HG02798 (cell line): ENCODE results near the gene IFT22.
"Not testable (repeated sequence)": the region's sequence is repeated elsewhere in the genome, so short reads cannot be mapped to it uniquely, and the experiment has no call there.

ENCODE experiments used
- ATAC-seq: cut with Tn5 transposase; IDR thresholded peaks from one replicate; pipeline ENCODE4 v1.9.1; 2021; ENCODE audit warnings: mild to moderate bottlenecking; ENCODE audit not compliant: unreplicated experiment, poor library complexity

Gene IFT22

DNA sequence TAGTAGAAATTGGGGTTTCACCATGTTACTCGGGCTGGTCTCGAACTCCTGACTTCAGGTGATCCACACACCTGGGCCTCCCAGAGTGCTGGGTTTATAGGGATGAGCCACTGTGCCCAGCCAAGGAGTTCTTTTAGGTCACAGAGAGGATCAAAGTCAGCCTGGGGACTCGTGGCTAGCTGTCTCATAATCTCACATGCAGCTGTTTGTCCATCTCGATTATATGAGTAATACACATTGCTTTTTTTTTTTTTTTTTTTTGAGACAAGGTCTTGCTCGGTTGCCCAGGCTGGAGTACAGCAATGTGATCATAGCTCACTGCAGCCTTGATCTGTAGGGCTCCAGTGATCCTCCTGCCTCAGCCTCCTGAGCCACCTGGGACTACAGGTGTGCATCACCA lies 2.2 kb downstream of the IFT22 start:
- no peak for ATAC-seq

DNA sequence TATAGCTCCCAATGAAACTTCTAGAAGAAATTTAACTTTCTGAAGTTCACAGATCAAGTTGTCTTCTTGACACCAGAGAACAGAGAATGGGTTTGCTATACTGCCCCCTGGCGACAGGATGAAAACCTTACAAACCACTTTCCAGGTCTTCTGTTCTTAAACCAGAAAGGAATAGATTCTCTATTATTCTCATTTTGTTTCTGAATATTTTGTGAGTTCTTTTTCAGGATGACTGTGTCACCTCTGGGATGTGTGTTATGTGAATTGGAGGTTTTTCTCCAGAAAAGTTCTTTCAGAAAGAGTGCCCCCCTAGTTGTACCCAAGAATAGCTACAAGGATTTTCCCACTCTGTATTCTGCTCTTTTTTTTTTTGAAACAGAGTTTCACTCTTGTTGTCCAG lies 6.3 kb downstream of the IFT22 start:
- no peak for ATAC-seq

DNA sequence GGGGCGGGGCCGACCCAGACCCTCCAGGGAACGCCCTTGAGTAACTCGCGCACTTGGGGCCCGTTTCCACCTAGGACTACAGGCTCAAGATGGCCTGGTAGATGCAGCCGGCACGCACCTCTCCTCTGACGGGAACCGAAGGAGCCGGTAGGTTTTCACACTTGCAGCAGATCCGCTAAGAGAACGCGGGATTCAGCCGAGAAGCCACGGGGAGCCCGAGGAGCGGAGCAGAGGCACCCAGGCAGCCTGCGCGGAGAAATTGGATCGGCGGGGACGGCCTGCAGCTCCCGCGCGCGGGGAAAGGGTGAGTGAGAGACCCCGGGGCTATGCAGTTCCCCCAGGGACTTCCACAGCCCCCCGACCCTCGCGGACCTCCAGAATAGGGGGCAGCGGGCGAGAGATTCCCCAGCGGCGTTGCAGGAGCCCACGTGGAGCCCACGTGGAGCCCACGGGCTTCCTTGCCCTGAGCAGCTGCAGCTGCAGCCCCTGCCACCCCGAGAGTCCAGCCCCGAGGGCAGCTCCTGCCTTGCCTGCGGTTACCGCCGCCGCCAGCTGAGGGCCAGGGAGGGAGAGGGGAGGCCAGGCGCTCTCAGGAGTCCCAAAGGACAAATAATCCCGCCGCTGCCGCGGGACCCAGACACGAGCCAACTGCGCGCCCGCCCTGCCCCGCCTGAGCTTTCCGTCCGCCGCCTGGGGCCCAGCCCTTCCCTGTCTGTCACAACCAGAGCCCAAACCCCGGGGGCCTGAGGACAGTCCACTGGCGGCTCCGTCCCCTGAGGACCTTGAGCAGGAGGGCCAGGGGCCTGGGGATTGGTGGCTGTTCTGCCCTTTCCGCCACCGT lies 13.1 kb downstream of the IFT22 start:
- no peak for ATAC-seq

DNA sequence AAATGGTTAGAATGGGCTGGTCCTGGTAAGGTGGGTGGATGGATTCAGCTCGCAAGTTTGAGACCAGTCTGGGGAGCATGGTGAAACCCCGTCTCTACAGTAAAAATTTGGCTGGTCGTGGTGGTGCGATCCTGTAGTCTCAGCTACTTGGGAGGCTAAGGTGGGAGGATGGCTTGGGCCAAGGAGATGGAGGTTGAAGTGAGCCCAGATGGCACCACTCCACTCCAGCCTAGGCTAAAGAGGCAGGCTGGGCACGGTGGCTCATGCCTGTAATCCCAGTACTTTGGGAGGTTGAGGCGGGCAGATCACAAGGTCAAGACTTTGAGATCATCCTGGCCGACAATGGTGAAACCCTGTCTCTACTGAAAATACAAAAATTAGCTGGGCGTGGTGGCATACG lies 15.3 kb downstream of the IFT22 start:
- ATAC-seq: no peak

DNA sequence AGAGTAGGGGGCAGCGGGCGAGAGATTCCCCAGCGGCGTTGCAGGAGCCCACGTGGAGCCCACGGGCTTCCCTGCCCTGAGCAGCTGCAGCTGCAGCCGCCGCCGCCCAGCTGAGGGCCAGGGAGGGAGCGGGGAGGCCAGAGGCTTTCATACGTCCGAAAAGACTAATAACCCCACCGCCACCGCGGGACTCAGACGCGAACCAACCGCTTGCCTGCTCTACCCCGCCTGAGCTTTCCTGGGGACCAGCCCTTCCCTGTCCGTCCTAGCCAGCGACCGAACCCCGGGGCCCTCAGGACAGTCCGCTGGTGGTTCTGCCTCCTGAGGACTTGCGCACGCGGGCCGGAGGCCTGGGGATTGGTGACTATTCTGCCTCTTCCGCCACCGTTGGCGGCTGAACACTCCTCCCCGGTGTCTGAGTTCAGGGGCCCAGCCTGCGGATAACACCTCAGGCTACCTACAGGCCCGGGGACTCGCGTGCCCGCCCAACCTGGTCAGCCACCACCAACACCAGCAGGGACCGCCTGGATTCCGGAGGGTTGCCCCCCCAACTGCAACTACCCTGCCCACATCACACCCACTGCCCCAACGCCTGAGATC lies 18.4 kb downstream of the IFT22 start:
- no peak for ATAC-seq

DNA sequence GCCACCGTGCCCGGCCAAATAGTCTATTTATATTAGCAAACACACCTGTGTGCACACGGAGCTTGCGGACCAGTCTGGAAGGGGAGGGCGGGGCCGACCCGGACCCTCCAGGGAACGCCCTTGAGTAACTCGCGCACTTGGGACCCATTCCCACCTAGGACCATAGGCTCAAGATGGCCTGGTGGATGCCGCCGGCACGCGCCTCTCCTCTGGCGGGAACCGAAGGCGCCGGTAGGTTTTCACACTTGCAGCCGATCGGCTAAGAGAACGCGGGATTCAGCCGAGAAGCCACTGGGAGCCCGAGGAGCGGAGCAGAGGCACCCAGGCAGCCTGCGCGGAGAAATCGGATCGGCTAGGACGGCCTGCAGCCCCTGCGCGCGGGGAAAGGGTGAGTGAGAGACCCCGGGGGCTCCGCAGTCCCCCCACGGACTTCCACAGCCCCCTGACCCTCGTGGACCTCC lies 18.9 kb downstream of the IFT22 start:
- no peak for ATAC-seq

DNA sequence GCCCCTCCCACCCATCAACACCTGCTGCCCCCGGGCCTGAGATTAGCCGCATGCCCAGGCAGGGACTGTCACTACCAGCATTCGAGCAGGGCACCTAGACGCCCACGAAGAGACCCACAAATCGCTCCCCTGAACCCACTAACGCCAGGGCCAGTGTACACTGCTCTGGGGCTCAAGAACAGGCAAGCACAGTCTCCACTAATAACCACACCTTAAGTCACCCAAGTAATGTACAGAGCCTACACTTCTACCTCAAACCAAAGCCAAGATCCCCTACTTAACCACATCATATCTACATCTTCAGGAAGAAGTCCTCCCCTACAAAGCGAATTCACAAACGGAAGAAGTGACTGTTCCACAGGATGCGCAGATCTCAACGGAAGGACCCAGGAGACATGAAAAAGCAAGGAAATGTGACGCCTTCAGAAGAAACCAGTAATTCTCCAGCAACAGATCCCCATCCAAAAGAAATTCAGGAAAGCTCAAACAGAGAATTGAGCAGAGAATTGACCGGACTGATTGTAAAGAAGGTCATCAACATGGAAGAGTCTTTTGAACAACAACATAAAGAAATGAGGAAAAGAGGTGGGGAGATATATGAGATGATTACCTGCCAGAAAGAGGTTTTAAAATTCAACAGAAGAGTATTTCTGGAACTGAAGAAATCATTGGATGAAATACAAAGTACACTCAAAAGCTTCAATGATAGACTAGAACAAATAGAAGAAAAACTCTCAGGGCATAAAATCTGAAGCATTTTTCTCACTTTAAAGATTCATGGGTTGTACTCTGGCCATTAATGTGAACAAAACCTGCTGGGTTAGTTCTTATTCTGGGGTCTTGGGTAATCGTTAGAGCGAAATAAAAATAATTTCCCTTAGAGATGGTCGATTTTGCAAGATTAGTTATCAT lies 20.9 kb downstream of the IFT22 start:
- ATAC-seq: no peak

DNA sequence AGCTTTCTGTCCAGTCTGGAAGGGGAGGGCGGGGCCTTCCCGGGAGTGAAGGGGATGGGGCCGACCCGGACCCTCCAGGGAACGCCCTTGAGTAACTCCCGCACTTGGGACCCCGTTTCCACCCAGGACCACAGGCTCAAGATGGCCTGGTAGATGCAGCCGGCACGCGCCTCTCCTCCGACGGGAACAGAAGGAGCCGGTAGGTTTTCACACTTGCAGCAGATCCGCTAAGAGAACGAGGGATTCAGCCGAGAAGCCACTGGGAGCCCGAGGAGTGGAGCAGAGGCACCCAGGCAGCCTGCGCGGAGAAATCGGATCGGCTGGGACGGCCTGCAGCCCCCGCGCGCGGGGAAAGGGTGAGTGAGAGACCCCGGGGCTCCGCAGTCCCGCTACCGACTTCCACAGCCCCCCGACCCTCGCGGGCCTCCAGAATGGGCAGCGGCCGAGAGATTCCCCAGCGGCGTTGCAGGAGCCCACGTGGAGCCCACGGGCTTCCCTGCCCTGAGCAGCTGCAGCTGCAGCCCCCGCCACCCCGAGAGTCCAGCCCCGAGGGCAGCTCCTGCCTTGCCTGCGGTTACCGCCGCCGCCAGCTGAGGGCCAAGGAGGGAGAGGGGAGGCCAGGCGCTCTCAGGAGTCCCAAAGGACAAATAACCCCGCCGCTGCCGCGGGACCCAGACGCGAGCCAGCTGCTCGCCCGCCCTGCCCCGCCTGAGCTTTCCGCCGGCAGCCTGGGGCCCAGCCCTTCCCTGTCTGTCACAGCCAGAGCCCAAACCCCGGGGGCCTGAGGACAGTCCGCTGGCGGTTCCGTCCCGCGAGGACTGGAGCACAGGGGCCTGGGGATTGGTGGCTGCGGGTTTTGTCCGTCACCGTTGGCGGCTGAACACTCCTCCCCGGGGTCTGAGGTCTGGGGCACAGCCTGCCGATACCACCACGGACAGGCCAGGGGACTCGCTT lies 21.8 kb downstream of the IFT22 start:
- no peak for ATAC-seq

DNA sequence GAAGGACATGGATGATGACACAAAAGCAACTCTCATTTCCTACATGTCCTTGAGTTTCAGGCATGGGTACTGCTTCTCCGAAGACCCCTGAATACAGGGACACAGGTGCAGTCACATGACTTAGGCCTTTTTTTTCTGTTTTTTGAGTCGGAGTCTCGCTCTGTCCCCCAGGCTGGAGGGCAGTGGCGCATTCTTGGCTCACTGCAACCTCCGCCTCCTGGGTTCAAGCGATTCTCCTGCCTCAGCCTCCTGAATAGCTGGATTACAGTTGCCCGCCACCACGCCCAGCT lies 26.8 kb downstream of the IFT22 start:
- no peak for ATAC-seq

DNA sequence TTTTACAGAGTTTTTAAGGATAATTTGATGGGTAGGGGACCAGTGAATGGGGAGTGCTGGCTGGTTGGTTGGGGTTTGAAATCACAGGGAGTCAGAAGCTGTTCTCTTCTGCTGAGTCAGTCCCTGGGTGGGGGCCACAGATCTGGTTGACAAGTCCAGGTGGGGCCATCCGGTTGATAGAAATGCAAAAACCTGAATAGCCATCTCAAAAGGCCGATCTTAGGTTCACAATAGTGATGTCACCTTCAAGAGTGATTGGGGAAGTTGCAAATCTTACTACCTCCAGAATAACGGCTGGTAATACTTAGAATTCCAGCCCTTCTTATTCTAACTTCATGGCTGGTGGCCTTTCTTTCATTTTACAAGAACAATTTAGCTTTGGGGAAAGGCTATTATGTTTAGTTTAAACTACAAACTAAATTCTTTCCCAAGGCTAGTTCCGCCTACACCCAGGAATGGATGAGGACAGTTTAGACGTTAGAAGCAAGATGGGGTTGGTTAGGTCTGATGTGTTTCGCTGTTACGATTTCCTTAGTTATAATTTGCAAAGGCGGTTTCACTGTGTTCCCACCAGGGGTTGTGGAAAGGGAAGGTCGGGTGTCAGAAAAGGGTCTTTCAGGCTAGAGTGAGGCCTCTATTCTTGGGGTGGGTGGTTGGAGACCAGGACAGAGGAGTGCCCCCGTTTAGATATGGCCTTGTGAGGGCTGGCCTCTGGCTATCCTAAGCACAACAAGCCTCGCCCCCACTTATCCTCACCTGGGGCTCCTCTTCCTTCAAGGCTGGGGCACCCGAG lies 27.4 kb downstream of the IFT22 start:
- no peak for ATAC-seq

DNA sequence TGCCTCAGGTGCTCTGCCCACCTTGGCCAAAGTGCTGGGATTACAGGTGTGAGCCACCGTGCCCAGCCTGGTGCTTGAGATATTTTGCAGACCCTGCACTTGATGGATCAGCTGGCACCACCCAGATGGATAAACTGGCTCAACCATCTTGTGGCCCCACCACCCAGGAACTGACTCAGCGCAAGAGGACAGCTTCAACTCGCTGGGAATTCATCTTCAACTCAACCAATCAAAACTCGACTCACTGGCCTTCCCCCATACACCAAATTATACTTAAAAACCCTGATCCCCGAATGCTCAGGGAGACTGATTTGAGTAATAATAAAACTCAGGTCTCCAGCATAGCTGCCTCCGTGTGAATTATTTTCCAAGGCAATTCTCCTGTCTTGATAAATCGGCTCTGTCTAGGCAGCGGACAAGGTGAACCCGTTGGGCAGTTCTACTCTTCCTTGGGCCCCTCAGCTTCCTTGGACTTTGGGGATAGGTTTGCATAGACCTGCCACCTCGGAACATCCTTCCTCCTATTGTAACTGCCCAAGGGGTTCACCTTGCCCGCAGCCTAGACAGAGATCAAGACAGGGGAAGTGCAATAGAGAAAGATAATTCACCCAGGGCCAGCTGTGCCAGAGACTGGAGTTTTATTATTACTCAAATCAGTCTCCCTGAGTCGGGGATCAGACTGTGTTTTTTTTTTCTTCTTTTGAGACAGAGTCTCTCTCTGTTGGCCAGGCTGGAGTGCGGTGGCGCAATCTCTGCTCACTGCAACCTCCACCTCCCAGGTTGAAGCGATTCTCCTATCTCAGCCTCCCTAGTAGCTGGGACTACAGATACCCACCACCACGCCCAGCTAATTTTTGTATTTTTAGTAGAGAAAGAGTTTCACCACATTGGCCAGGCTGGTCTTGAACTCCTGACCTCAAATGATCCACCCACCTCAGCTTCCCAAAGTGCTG lies 28.3 kb downstream of the IFT22 start:
- not testable (repeated sequence) for ATAC-seq

DNA sequence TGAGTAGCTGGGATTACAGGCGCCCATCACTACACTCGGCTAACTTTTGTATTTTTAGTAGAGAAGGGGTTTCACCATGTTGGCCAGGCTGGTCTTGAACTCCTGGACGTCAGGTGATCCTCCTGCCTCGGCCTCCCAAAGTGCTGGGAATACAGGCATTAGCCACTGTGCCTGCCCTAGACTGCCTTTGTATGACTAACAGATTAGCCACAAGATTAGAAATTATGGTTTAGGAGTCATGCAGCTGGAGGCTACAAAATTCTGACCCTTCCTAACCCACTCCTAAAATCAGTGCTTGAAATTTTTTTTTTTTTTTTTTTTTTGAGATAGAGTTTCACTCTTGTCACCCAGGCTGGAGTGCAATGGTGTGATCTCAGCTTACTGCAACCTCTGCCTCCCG lies 29.0 kb downstream of the IFT22 start:
- not testable (repeated sequence) for ATAC-seq

DNA sequence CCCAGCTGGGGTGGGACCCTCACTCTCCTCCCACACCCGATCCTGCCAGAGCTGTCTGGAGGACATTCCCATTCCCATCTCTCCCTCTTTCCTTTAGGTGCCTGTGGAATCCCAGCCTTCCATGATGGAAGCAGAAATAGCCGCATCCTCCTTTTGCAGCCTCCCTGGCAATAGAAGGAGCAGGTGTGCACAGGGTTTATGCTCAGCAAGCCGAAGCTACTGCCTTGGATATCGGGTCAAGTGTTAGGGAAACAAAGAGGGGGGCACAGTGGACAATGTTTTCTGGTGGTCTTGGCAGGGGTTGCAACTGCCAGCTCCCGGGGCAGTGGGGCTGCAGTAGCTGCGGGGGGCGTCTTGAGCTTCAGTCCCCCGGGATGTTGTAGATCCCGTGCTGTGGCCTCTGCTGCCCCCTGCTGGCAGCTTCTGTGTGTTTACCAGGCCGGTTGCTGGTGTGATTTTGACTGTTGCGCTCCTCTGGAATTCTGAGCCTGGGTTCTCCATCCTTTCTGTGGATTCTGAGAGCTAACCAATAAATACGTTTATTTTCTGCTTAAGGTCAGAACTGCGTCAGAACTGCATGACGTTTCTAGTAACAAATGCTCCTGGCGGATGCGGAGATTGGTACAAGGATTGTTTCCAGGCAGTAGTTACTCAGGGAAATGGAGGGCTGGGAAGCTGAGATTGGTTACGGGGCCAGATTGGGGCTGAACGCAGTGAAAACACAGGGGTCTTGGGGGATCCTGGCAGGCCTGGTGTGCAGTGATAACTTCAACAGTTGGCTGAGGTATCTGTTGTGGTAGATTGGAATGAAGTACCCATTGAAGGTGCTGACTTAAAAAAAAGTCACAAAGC lies 31.2 kb downstream of the IFT22 start:
- peak; percentile 38 for ATAC-seq

DNA sequence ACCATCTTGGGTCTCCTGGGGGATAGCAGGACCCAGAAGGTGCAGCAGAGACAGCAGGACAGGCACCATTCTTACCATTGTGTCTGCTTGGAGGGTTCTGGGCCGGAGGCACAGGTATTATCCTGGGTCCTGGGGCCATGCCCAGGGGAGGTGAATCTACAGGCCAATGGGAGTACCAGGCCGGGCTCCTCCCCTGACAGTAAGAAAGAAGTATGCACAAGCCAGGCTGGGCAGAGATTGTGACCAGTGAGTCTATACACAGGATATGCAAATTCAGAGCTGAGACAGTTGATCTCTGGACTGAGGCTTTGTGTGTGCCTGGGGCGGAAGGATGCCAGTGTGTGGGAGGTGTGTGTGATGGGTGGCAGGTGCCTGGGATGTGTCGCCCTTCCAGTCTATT lies 31.9 kb downstream of the IFT22 start:
- peak; percentile 86 for ATAC-seq

DNA sequence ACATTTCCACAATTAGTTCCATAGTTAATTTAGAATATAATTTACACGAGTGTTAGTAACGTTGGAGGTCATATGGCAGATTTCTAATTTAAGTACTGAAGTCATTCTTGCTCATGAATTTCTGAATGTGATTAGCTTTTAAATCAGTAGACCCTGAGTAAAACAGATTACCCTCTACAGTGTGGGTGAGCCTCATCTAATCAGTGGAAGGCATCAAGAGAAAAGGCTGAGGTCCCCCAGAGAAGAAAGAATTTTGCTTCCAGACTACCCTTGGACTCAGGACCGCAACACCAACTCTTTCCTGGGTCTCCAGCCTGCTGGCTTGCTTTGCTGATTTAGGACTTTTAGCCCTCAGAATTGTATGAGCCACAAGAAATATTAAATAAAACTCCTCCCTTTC lies 33.2 kb downstream of the IFT22 start:
- no peak for ATAC-seq

DNA sequence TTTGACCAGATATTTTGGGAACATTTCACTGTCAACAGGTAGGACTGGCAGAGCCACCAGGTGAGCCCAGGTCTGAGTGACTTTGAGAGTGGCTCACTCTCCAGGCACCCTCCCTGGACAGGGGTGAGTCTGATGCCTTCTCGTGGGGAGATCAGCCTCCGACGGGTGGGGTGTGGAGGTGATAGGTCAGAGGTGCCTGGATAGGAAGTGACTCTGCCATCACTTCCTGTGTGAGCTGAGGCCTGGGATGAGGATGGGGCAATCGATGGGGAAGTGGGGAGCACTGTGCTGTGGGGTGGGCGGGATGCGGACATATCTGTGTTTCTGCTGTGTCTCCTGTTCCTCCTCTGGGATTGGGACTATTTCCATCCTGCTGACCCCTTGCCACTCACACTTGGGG lies 34.6 kb downstream of the IFT22 start:
- ATAC-seq: no peak

DNA sequence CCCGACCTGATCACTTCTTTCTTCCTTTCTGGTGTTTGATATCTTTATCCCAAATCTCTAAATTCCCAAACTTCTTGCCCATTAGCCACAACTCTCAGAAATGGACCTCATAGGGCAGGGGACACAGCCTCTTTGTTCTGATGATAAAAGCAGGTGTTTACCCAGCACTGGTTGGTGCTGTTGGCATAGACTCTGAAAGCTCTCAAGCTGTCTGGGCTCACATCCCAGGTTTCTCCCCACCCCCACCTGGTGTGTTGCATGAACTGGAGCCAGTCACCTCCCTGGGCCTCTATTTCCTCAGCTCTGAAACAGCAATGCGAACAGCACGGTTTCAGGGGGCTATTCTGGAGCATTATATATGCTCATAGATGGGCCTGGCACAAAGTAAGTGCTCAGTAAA lies 35.7 kb downstream of the IFT22 start:
- not testable (repeated sequence) for ATAC-seq
